T-helper 1 cell treated with Interleukin-12 subunit alpha and Interleukin-12 subunit beta and Interleukin-4 antibody, amounts not matched to agents 30 μg/mL and 1 μg/mL, for 36 hours (primary cell): ENCODE results near the gene FBXO47.

ENCODE experiments used
- H3K27ac Mint-ChIP-seq: one replicate; pipeline ENCODE4 v1.8.0; 2021; ENCODE audit warnings: mild to moderate bottlenecking, mixed read lengths
- H3K27me3 Mint-ChIP-seq: one replicate; pipeline ENCODE4 v1.8.0; 2021; ENCODE audit warnings: low read depth, mixed read lengths
- H3K36me3 Mint-ChIP-seq: one replicate; pipeline ENCODE4 v1.8.0; 2021; ENCODE audit warnings: low read depth, mixed read lengths
- H3K4me1 Mint-ChIP-seq: one replicate; pipeline ENCODE4 v1.8.0; 2021; ENCODE audit warnings: low read depth, mixed read lengths
- H3K4me3 Mint-ChIP-seq: one replicate; pipeline ENCODE4 v1.8.0; 2021; ENCODE audit warnings: mild to moderate bottlenecking, moderate library complexity, mixed read lengths
- H3K9me3 Mint-ChIP-seq: one replicate; pipeline ENCODE4 v1.8.0; 2021; ENCODE audit warnings: mixed read lengths

Gene FBXO47

GRCh38 chr17:38893113-38893512 lies 74.1 kb downstream of the FBXO47 start:
- Mint-ChIP-seq H3K27me3 (no peaks in the 10 kb centered on the region), H3K4me3 (peak overlapping the region; percentile 10), H3K27ac (peak overlapping the region; percentile 72), H3K9me3 (no peaks in the 10 kb centered on the region), H3K4me1 (peaks cover 65% of the 10 kb centered on the region), H3K36me3 (peaks cover 51% of the 10 kb centered on the region)

GRCh38 chr17:38892620-38893019 lies 74.6 kb downstream of the FBXO47 start:
- Mint-ChIP-seq H3K27me3 (no peaks in the 10 kb centered on the region), H3K9me3 (no peaks in the 10 kb centered on the region), H3K27ac (peak overlapping the region; percentile 63), H3K36me3 (peaks cover 49% of the 10 kb centered on the region), H3K4me3 (no peak overlapping the region), H3K4me1 (peaks cover 61% of the 10 kb centered on the region)

GRCh38 chr17:38892083-38892482 lies 75.1 kb downstream of the FBXO47 start:
- no peaks in the 10 kb centered on the region for H3K27me3 Mint-ChIP-seq
- peaks cover 62% of the 10 kb centered on the region for H3K4me1 Mint-ChIP-seq
- no peaks in the 10 kb centered on the region for H3K9me3 Mint-ChIP-seq
- peak overlapping the region; percentile 85 for H3K27ac Mint-ChIP-seq
- peak overlapping the region; percentile 61 for H3K4me3 Mint-ChIP-seq
- peaks cover 45% of the 10 kb centered on the region for H3K36me3 Mint-ChIP-seq

- Mint-ChIP-seq H3K27ac (peak overlapping the region; percentile 85), H3K4me1 (peaks cover 63% of the 10 kb centered on the region), H3K27me3 (no peaks in the 10 kb centered on the region), H3K4me3 (peak overlapping the region; percentile 61), H3K9me3 (no peaks in the 10 kb centered on the region), H3K36me3 (peaks cover 41% of the 10 kb centered on the region)
Measured at GRCh38 chr17:38891441-38891840, 75.8 kb downstream of the FBXO47 start.

GRCh38 chr17:38890410-38890746 lies 76.8 kb downstream of the FBXO47 start:
- Mint-ChIP-seq H3K27me3 (no peaks in the 10 kb centered on the region), H3K4me1 (peaks cover 69% of the 10 kb centered on the region), H3K4me3 (peak overlapping the region; percentile 62), H3K9me3 (no peaks in the 10 kb centered on the region), H3K27ac (peak overlapping the region; percentile 78), H3K36me3 (peaks cover 43% of the 10 kb centered on the region)

- Mint-ChIP-seq H3K4me3 (peak overlapping the region; percentile 62), H3K27ac (peak overlapping the region; percentile 78), H3K4me1 (peaks cover 74% of the 10 kb centered on the region), H3K36me3 (peaks cover 43% of the 10 kb centered on the region), H3K27me3 (no peaks in the 10 kb centered on the region), H3K9me3 (no peaks in the 10 kb centered on the region)
Measured at GRCh38 chr17:38889745-38890409, 77.3 kb downstream of the FBXO47 start.

- Mint-ChIP-seq H3K36me3 (peaks cover 39% of the 10 kb centered on the region), H3K27ac (peak overlapping the region; percentile 49), H3K9me3 (no peaks in the 10 kb centered on the region), H3K4me3 (no peak overlapping the region), H3K27me3 (no peaks in the 10 kb centered on the region), H3K4me1 (peaks cover 72% of the 10 kb centered on the region)
Measured at GRCh38 chr17:38888842-38889241, 78.4 kb downstream of the FBXO47 start.

GRCh38 chr17:38886643-38887010 lies 80.6 kb downstream of the FBXO47 start:
- Mint-ChIP-seq H3K4me3 (no peak overlapping the region), H3K27ac (no peak overlapping the region), H3K4me1 (peaks cover 76% of the 10 kb centered on the region), H3K27me3 (no peaks in the 10 kb centered on the region), H3K9me3 (no peaks in the 10 kb centered on the region), H3K36me3 (peaks cover 53% of the 10 kb centered on the region)
